HG02610 (cell line): Measurements from ENCODE around the gene CNOT4.
"Not testable (repeated sequence)": the region's sequence is repeated elsewhere in the genome, so short reads cannot be mapped to it uniquely, and the experiment has no call there.

ENCODE experiments used
- ATAC-seq: cut with Tn5 transposase; IDR thresholded peaks from one replicate; pipeline ENCODE4 v1.9.1; 2021; ENCODE audit warnings: mild to moderate bottlenecking, moderate library complexity; ENCODE audit not compliant: unreplicated experiment

Gene CNOT4

GRCh38 chr7:135328526-135328925, 181.4 kb downstream of the CNOT4 start:
- no peak for ATAC-seq

GRCh38 chr7:135328053-135328452, 181.8 kb downstream of the CNOT4 start:
- ATAC-seq, result no peak

GRCh38 chr7:135327458-135327857, 182.4 kb downstream of the CNOT4 start:
- no peak for ATAC-seq

GRCh38 chr7:135326636-135327280, 183.1 kb downstream of the CNOT4 start:
- ATAC-seq, result no peak

GRCh38 chr7:135322571-135323340, 187.1 kb downstream of the CNOT4 start:
- ATAC-seq, result no peak

- no peak for ATAC-seq
Measured at GRCh38 chr7:135321556-135321955, 188.3 kb downstream of the CNOT4 start.

- ATAC-seq, result not testable (repeated sequence)
Measured at GRCh38 chr7:135320953-135321352, 188.9 kb downstream of the CNOT4 start.

- ATAC-seq, result no peak
Measured at GRCh38 chr7:135320268-135320667, 189.6 kb downstream of the CNOT4 start.

GRCh38 chr7:135317676-135318325, 192.1 kb downstream of the CNOT4 start:
- ATAC-seq, result no peak

- no peak for ATAC-seq
Measured at GRCh38 chr7:135316648-135317313, 193.1 kb downstream of the CNOT4 start.

- no peak for ATAC-seq
Measured at GRCh38 chr7:135313971-135314370, 195.9 kb downstream of the CNOT4 start.
